HepG2 (cell line): Measurements from ENCODE around the gene CLPTM1. TPM values are rescaled to one million over a fixed set of nuclear protein-coding genes. Genes with fewer than 3 reads are reported as not detected.
A peak's percentile ranks its signal among the peaks of the same experiment; 100 is the strongest.
"Not testable (repeated sequence)": the region's sequence is repeated elsewhere in the genome, so short reads cannot be mapped to it uniquely, and the experiment has no call there.

Experiments
- MTF2 ChIP-seq: sonication (generic); formaldehyde crosslinking; IDR thresholded peaks from 2 replicates; pipeline ENCODE4 v1.5.0; 2020; ENCODE audit warnings: missing genetic modification reagents, borderline replicate concordance
- NFE2L2 ChIP-seq: fragments of 150-350 bp; IDR thresholded peaks from 2 replicates; pipeline ENCODE4 v1.6.1; 2014; ENCODE audit warnings: low read length
- SPEN ChIP-seq: sonication (generic); formaldehyde crosslinking; IDR thresholded peaks from 2 replicates; pipeline ENCODE4 v1.5.1; 2020; ENCODE audit warnings: low read depth, mild to moderate bottlenecking, missing genetic modification reagents
- ZBTB20 ChIP-seq: sonication (generic); formaldehyde crosslinking; IDR thresholded peaks from 2 replicates; pipeline ENCODE4 v1.8.1; 2023; ENCODE audit warnings: missing genetic modification reagents, low read depth, mild to moderate bottlenecking, borderline replicate concordance
- polyA plus RNA-seq, 8 experiments: library from polyadenylated mRNA; depleted of rRNA in 3 of 8; stranded (reverse) in 7 of 8; unstranded in 1 of 8; fragments of >200 nt; fragmentation: Illumina TruSeq in 4 of 8; extraction: Trizol in 4 of 8; gene quantifications; 2 replicates each; pipeline versions ENCODE4 v1.2.1 to v1.2.3, GENCODE V29; 2011 to 2016; ENCODE audit warnings: low read depth in 4 of 8, missing spikeins in 1 of 8, mixed read lengths in 1 of 8; ENCODE audit not compliant: insufficient read depth in 1 of 8
- total RNA-seq, 5 experiments: library from RNA; depleted of rRNA; stranded (reverse); fragments of >200 nt; fragmentation: Illumina TruSeq; extraction: Trizol; gene quantifications; 2 replicates each; pipeline ENCODE4 v1.2.3, GENCODE V29; 2016; ENCODE audit warnings: low read depth in 1 of 5
- TF ChIP-seq, protein P1 (sequence below), 2 experiments: fragments of 450-650 bp in 1 of 2; sonication (generic) in 1 of 2; formaldehyde crosslinking in 1 of 2; IDR thresholded peaks; 2 replicates each; pipeline versions ENCODE4 v1.6.1 to v1.8.0; 2016 to 2022; ENCODE audit warnings: antibody characterized with exemption in 1 of 2, mild to moderate bottlenecking in 1 of 2, missing genetic modification reagents in 1 of 2
- TF ChIP-seq, protein P2 (sequence below): IDR thresholded peaks from 2 replicates; pipeline ENCODE4 v1.6.1; 2016

CLPTM1 gene
- total and polyA plus RNA-seq, 2 of the 13 experiments (the other 11 are each of a cell fraction or from before 2014, with no cell fraction given): 34.9 to 42.8 TPM

DNA sequence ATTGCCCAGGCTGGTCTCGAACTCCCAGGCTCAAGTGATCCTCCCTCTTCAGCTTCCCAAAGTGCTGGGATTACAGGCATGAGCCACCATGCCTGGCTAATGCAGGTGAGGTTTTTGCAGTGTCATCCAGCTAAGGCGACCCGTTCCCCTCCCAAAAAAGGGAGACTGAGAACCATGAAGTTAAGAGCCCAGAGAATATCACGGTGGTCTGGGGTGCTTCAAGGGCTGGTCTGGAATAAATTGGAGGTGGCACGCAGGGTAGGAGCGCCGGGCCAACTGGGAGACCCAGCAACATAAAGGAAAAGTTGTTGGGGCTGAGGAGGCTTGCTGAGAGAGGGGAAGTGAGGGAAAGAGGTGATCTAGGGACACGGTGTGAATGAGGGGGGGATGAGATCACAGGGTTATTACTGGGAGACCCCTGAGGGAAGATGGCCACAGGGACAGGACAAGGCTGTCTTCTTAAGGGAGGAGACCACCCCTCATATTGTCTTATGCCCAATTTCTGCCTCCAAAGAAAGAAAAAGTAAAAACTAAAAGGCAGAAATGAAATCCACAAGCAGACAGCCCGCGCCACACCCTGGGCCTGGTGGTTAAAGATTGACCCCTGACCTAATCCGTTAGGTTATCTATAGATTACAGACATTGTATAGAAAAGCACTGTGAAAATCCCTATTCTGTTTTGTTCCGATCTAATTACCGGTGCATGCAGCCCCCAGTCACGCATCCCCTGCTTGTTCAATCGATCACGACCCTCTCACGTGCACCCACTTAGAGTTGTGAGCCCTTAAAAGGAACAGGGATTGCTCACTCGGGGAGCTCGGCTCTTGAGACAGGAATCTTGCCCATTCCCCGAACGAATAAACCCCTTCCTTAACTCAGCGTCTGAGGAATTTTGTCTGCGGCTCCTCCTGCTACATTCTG is 41.4 kb upstream of the CLPTM1 start (continued):
- TF ChIP-seq, protein P1, sequence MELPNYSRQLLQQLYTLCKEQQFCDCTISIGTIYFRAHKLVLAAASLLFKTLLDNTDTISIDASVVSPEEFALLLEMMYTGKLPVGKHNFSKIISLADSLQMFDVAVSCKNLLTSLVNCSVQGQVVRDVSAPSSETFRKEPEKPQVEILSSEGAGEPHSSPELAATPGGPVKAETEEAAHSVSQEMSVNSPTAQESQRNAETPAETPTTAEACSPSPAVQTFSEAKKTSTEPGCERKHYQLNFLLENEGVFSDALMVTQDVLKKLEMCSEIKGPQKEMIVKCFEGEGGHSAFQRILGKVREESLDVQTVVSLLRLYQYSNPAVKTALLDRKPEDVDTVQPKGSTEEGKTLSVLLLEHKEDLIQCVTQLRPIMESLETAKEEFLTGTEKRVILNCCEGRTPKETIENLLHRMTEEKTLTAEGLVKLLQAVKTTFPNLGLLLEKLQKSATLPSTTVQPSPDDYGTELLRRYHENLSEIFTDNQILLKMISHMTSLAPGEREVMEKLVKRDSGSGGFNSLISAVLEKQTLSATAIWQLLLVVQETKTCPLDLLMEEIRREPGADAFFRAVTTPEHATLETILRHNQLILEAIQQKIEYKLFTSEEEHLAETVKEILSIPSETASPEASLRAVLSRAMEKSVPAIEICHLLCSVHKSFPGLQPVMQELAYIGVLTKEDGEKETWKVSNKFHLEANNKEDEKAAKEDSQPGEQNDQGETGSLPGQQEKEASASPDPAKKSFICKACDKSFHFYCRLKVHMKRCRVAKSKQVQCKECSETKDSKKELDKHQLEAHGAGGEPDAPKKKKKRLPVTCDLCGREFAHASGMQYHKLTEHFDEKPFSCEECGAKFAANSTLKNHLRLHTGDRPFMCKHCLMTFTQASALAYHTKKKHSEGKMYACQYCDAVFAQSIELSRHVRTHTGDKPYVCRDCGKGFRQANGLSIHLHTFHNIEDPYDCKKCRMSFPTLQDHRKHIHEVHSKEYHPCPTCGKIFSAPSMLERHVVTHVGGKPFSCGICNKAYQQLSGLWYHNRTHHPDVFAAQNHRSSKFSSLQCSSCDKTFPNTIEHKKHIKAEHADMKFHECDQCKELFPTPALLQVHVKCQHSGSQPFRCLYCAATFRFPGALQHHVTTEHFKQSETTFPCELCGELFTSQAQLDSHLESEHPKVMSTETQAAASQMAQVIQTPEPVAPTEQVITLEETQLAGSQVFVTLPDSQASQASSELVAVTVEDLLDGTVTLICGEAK (IDR thresholded peaks at IDR 0.05): not testable (repeated sequence)
- TF ChIP-seq, protein P1 (CRISPR knock-in tag; IDR thresholded peaks at IDR 0.05): 0 out of 2 replicates have a peak, but pooled peaks have one; percentile 13
- TF ChIP-seq SPEN (CRISPR knock-in tag) (peak; percentile 21; the same call in 1 of the 2 replicates), ZBTB20 (CRISPR knock-in tag) (peak; percentile 69), NFE2L2 (peak; percentile 67; the same call in 1 of the 2 replicates), MTF2 (CRISPR knock-in tag) (0 out of 2 replicates have a peak, but pooled peaks have one; percentile 26)
- TF ChIP-seq, protein P2, sequence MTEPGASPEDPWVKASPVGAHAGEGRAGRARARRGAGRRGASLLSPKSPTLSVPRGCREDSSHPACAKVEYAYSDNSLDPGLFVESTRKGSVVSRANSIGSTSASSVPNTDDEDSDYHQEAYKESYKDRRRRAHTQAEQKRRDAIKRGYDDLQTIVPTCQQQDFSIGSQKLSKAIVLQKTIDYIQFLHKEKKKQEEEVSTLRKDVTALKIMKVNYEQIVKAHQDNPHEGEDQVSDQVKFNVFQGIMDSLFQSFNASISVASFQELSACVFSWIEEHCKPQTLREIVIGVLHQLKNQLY (CRISPR knock-in tag): peak; percentile 92
- TF ChIP-seq, all 625 proteins: peak for 39; not testable (repeated sequence) for 586
